SU-DHL-6 (cell line): ENCODE data around the gene SYT7.

Experiments used
- CTCF ChIP-seq: fragments of 200-600 bp; sonication (generic); IDR thresholded peaks from one replicate; pipeline ENCODE4 v1.5.1; 2017; ENCODE audit warnings: antibody characterized with exemption, mild to moderate bottlenecking, low read length, moderate library complexity; ENCODE audit not compliant: insufficient read depth, poor library complexity, severe bottlenecking
- EZH2phosphoT487 ChIP-seq: fragments of 200-600 bp; sonication (generic), shearing (Covaris generic); conservative IDR thresholded peaks from 2 replicates; pipeline ENCODE4 v1.6.1; 2018; ENCODE audit warnings: mild to moderate bottlenecking, antibody characterized with exemption, low read length, moderate library complexity, mixed read lengths

- TF ChIP-seq CTCF (no peak), EZH2phosphoT487 (no peak)
Observed at GRCh38 chr11:61569018-61569417, 11.9 kb downstream of the SYT7 start.
